ENCODE data around the gene RIPK1. TPM values are rescaled to one million over a fixed set of nuclear protein-coding genes. Genes with fewer than 3 reads are reported as not detected.

The RIPK1 gene
- total and polyA plus RNA-seq, 9 of the 15 experiments (the other 6 are each of a cell fraction or from before 2014, with no cell fraction given) = 3.8 to 24.9 (median 17.7) TPM

- TF ChIP-seq RBBP5 (IDR thresholded peaks at IDR 0.05; ENCODE audit: borderline replicate concordance, insufficient read depth, low read length, poor library complexity, severe bottlenecking) = peak; percentile 89
- TF ChIP-seq NCOR1 (IDR thresholded peaks at IDR 0.05) = no peak
- TF ChIP-seq, protein P1, sequence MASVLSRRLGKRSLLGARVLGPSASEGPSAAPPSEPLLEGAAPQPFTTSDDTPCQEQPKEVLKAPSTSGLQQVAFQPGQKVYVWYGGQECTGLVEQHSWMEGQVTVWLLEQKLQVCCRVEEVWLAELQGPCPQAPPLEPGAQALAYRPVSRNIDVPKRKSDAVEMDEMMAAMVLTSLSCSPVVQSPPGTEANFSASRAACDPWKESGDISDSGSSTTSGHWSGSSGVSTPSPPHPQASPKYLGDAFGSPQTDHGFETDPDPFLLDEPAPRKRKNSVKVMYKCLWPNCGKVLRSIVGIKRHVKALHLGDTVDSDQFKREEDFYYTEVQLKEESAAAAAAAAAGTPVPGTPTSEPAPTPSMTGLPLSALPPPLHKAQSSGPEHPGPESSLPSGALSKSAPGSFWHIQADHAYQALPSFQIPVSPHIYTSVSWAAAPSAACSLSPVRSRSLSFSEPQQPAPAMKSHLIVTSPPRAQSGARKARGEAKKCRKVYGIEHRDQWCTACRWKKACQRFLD (CRISPR knock-in tag; IDR thresholded peaks at IDR 0.05) = peak; percentile 14; the same call in 1 of the 2 replicates
- TF ChIP-seq, protein P2, sequence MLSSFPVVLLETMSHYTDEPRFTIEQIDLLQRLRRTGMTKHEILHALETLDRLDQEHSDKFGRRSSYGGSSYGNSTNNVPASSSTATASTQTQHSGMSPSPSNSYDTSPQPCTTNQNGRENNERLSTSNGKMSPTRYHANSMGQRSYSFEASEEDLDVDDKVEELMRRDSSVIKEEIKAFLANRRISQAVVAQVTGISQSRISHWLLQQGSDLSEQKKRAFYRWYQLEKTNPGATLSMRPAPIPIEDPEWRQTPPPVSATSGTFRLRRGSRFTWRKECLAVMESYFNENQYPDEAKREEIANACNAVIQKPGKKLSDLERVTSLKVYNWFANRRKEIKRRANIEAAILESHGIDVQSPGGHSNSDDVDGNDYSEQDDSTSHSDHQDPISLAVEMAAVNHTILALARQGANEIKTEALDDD (IDR thresholded peaks at IDR 0.05) = no peak
- TF ChIP-seq, protein P3, sequence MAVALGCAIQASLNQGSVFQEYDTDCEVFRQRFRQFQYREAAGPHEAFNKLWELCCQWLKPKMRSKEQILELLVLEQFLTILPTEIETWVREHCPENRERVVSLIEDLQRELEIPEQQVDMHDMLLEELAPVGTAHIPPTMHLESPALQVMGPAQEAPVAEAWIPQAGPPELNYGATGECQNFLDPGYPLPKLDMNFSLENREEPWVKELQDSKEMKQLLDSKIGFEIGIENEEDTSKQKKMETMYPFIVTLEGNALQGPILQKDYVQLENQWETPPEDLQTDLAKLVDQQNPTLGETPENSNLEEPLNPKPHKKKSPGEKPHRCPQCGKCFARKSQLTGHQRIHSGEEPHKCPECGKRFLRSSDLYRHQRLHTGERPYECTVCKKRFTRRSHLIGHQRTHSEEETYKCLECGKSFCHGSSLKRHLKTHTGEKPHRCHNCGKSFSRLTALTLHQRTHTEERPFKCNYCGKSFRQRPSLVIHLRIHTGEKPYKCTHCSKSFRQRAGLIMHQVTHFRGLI (CRISPR knock-in tag; IDR thresholded peaks at IDR 0.05) = no peak
- TF ChIP-seq E2F1 (CRISPR knock-in tag; IDR thresholded peaks at IDR 0.05) = peak; percentile 80; the same call in 1 of the 2 replicates
- TF ChIP-seq NONO (IDR thresholded peaks at IDR 0.05; ENCODE audit: low read depth in 2 of 2, low read length in 1 of 2) = peak; percentile 42 to 60; a peak in 1 of 4 replicates
- TF ChIP-seq ZNF274 (IDR thresholded peaks at IDR 0.05; ENCODE audit: borderline replicate concordance, low read depth, low read length) = no peak
- no peak for TF ChIP-seq E2F4 (CRISPR knock-in tag; IDR thresholded peaks at IDR 0.05; ENCODE audit: low read depth)
- TF ChIP-seq CBX8 (IDR thresholded peaks at IDR 0.05; ENCODE audit: borderline replicate concordance, extremely low read depth, low read depth, low read length, poor library complexity, severe bottlenecking) = no peak
- TF ChIP-seq CGGBP1 (CRISPR knock-in tag; IDR thresholded peaks at IDR 0.05) = no peak
- TF ChIP-seq RFX5 (IDR thresholded peaks at IDR 0.05; ENCODE audit: low read depth, low read length) = no peak
- TF ChIP-seq ZNF134 (CRISPR knock-in tag; conservative IDR thresholded peaks at IDR 0.05) = no peak
- TF ChIP-seq ZC3H11A (IDR thresholded peaks at IDR 0.05; ENCODE audit: low read depth, low read length) = no peak
- no peak for TF ChIP-seq SIX5 (IDR thresholded peaks at IDR 0.05; ENCODE audit: borderline replicate concordance in 1 of 2, insufficient read depth in 1 of 2, low read depth in 1 of 2, low read length in 2 of 2)
- TF ChIP-seq, protein P4, sequence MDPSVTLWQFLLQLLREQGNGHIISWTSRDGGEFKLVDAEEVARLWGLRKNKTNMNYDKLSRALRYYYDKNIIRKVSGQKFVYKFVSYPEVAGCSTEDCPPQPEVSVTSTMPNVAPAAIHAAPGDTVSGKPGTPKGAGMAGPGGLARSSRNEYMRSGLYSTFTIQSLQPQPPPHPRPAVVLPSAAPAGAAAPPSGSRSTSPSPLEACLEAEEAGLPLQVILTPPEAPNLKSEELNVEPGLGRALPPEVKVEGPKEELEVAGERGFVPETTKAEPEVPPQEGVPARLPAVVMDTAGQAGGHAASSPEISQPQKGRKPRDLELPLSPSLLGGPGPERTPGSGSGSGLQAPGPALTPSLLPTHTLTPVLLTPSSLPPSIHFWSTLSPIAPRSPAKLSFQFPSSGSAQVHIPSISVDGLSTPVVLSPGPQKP (CRISPR knock-in tag; IDR thresholded peaks at IDR 0.05) = no peak
- TF ChIP-seq CHD2 (IDR thresholded peaks at IDR 0.05; ENCODE audit: low read depth, low read length) = no peak; the same call in 1 of the 2 replicates
Observed at GRCh38 chr6:3162565-3163247, 94.4 kb downstream of the RIPK1 start (continued).
